GM18502 (cell line): ENCODE measurements around the gene MRPL57.
"Not testable (repeated sequence)": the region's sequence is repeated elsewhere in the genome, so short reads cannot be mapped to it uniquely, and the experiment has no call there.

Experiments used
- ATAC-seq: cut with Tn5 transposase; IDR thresholded peaks from one replicate; pipeline ENCODE4 v1.9.1; 2021; ENCODE audit warnings: mild to moderate bottlenecking; ENCODE audit not compliant: unreplicated experiment, poor library complexity

MRPL57 gene

GRCh38 chr13:21186410-21186809 is 10.0 kb downstream of the MRPL57 start:
- ATAC-seq: not testable (repeated sequence)

GRCh38 chr13:21194756-21195155 is 18.3 kb downstream of the MRPL57 start:
- ATAC-seq: not testable (repeated sequence)

- not testable (repeated sequence) for ATAC-seq
Observed at GRCh38 chr13:21197606-21198225, 21.3 kb downstream of the MRPL57 start.

- not testable (repeated sequence) for ATAC-seq
Observed at GRCh38 chr13:21198391-21198790, 21.9 kb downstream of the MRPL57 start.

GRCh38 chr13:21201456-21202190 is 25.2 kb downstream of the MRPL57 start:
- not testable (repeated sequence) for ATAC-seq

GRCh38 chr13:21202767-21203531 is 26.5 kb downstream of the MRPL57 start:
- ATAC-seq: no peak

GRCh38 chr13:21208652-21209154 is 32.2 kb downstream of the MRPL57 start:
- no peak for ATAC-seq

GRCh38 chr13:21212138-21212775 is 35.8 kb downstream of the MRPL57 start:
- no peak for ATAC-seq

- not testable (repeated sequence) for ATAC-seq
Observed at GRCh38 chr13:21215419-21215818, 39.0 kb downstream of the MRPL57 start.

- no peak for ATAC-seq
Observed at GRCh38 chr13:21216332-21216731, 39.9 kb downstream of the MRPL57 start.

- ATAC-seq: peak; percentile 98
Observed at GRCh38 chr13:21218351-21219035, 42.0 kb downstream of the MRPL57 start.

GRCh38 chr13:21219036-21219381 is 42.6 kb downstream of the MRPL57 start:
- ATAC-seq: peak; percentile 56

GRCh38 chr13:21219716-21220115 is 43.3 kb downstream of the MRPL57 start:
- ATAC-seq: not testable (repeated sequence)

- no peak for ATAC-seq
Observed at GRCh38 chr13:21221268-21221667, 44.8 kb downstream of the MRPL57 start.

GRCh38 chr13:21225082-21225481 is 48.6 kb downstream of the MRPL57 start:
- no peak for ATAC-seq

- no peak for ATAC-seq
Observed at GRCh38 chr13:21225841-21226581, 49.6 kb downstream of the MRPL57 start.

GRCh38 chr13:21227917-21228316 is 51.5 kb downstream of the MRPL57 start:
- ATAC-seq: no peak
